Peyer's patch (tissue), 4 donors: ENCODE data around the gene ZMYM5. TPM values are rescaled to one million over a fixed set of nuclear protein-coding genes. Genes with fewer than 3 reads are reported as not detected.
"Not testable (repeated sequence)": the region's sequence is repeated elsewhere in the genome, so short reads cannot be mapped to it uniquely, and the experiment has no call there.

Experiments used
- DNase-seq, 3 donors: peaks; one replicate each; pipeline ENCODE4 v3.0.0-alpha.2; 2017 to 2019
- H3K27ac ChIP-seq, 4 donors: fragments of 200-600 bp; sonication (generic); one replicate each; pipeline ENCODE4 v1.5.1; 2016 to 2019
- H3K27me3 ChIP-seq, 2 donors: fragments of 200-600 bp; sonication (generic); one replicate each; pipeline ENCODE4 v1.5.1; 2019
- H3K36me3 ChIP-seq, 3 donors: fragments of 200-600 bp; sonication (generic); one replicate each; pipeline ENCODE4 v1.5.1; 2016 to 2019
- H3K4me1 ChIP-seq, 4 donors: fragments of 200-600 bp; sonication (generic); one replicate each; pipeline ENCODE4 v1.5.1; 2016 to 2019
- H3K4me3 ChIP-seq, 4 donors: fragments of 200-600 bp; sonication (generic); 1 replicate in 3 of 4; 2 replicates in 1 of 4; pipeline ENCODE4 v1.5.1; 2016 to 2019; ENCODE audit warnings: mild to moderate bottlenecking in 1 of 4
- H3K9me3 ChIP-seq, 4 donors: fragments of 200-600 bp; sonication (generic); one replicate each; pipeline ENCODE4 v1.5.1; 2016 to 2019; ENCODE audit warnings: mild to moderate bottlenecking in 1 of 4
- POLR2A ChIP-seq, 2 donors: fragments of 450-650 bp; IDR thresholded peaks; one replicate each; pipeline ENCODE4 v1.5.1; 2017; ENCODE audit warnings: antibody characterized with exemption in 2 of 2, mild to moderate bottlenecking in 2 of 2, moderate library complexity in 2 of 2
- total RNA-seq, 4 donors: library from RNA; depleted of rRNA; stranded (reverse); fragments of >200 nt; gene quantifications; one replicate each; pipeline ENCODE4 v1.1.0, GENCODE V29; 2016
- TF ChIP-seq, protein P1 (sequence below), 6 experiments: fragments of 450-650 bp in 4 of 6; fragments of 200-600 bp in 2 of 6; sonication (generic) in 1 of 6; IDR thresholded peaks; one replicate each; pipeline ENCODE4 v1.5.1; 2017 to 2019; ENCODE audit warnings: antibody characterized with exemption in 6 of 6, mild to moderate bottlenecking in 3 of 6, moderate library complexity in 1 of 6

Gene ZMYM5
- total RNA-seq, 4 donors from 2014 or later: 10.5 to 27.2 (median 16.1) TPM

DNA sequence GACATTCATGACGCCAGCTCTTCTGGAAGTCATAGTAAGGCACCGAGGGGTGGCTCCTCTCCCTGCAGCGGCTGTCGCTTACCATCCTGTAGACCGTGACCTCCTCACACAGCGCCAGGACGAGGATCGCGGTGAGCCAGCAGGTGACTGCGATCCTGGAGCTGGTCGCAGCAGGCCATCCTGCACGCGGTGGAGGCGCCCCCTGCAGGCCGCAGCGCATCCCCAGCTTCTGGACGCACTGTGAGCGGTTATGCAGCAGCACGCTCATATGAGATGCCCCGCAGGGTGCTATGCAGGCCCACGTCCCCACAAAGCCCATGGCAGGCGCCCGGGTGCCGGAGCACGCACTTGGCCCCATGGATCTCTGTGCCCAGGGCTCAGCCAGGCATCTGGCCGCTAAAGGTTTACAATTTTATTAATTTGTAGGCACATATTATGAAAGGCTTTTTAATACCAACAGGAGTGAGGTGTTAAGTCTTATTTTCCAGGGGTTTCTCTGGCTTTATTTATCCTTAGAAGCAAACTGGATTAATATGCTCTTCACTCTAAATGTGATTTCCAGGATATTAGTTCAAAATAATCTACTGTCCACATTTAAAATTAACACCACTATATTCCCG lies 45.1 kb downstream of the ZMYM5 start:
- Histone ChIP-seq H3K4me3 (no peak overlapping the region), H3K4me1 (no peaks in the 10 kb centered on the region), H3K9me3 (no peaks in the 10 kb centered on the region), H3K27me3 (no peaks in the 10 kb centered on the region), H3K27ac (no peak overlapping the region), H3K36me3 (peaks cover 0 to 26% (median 0%) of the 10 kb centered on the region in 3 donors)
- DNase-seq: peak in 2 of 3 donors; percentile 48 to 51
- TF ChIP-seq POLR2A (IDR thresholded peaks at IDR 0.05): no peak
- TF ChIP-seq, protein P1, sequence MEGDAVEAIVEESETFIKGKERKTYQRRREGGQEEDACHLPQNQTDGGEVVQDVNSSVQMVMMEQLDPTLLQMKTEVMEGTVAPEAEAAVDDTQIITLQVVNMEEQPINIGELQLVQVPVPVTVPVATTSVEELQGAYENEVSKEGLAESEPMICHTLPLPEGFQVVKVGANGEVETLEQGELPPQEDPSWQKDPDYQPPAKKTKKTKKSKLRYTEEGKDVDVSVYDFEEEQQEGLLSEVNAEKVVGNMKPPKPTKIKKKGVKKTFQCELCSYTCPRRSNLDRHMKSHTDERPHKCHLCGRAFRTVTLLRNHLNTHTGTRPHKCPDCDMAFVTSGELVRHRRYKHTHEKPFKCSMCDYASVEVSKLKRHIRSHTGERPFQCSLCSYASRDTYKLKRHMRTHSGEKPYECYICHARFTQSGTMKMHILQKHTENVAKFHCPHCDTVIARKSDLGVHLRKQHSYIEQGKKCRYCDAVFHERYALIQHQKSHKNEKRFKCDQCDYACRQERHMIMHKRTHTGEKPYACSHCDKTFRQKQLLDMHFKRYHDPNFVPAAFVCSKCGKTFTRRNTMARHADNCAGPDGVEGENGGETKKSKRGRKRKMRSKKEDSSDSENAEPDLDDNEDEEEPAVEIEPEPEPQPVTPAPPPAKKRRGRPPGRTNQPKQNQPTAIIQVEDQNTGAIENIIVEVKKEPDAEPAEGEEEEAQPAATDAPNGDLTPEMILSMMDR (IDR thresholded peaks at IDR 0.05): peak in 4 of 6 experiments; percentile 7 to 25 (median 18)

DNA sequence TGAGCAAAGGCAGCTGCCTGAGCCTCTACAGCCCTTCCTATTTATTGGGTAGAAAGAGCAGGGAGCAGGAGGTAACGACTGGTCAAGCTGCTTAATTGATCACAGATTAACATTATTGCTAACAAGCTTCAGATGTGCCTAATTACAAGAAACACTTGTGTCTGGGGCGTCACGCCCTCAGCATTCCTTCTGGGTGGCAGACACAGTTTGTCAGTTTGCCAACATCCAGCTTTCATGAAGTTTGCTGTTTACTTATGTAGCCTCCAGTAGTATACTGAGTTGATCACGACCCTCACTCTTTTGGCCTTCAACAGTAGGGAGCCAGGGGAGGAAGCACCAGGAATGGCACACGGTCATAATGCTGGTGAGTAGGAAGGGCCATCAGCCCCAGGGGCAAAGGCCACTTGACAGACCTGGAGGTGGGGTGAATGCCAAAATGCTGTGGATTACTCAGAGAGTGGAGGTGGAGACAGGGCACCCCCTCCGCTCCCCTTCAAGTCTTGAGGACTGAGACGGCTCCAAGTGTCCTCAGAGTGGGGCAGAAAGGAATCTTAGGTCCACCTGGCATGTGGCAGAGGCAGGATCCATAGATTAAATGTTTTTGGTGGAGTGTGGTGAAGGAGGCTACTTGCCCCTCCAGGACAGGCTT lies 45.8 kb downstream of the ZMYM5 start:
- TF ChIP-seq, protein P1 (IDR thresholded peaks at IDR 0.05): no peak
- TF ChIP-seq POLR2A (IDR thresholded peaks at IDR 0.05): no peak
- no peaks in the 10 kb centered on the region for H3K9me3 ChIP-seq
- H3K4me1 ChIP-seq: no peaks in the 10 kb centered on the region
- peaks cover 0 to 23% (median 0%) of the 10 kb centered on the region in 3 donors for H3K36me3 ChIP-seq
- H3K27ac ChIP-seq: no peak overlapping the region
- no peak overlapping the region for H3K4me3 ChIP-seq
- H3K27me3 ChIP-seq: no peaks in the 10 kb centered on the region
- DNase-seq: peak in 1 of 3 donors; percentile 9

DNA sequence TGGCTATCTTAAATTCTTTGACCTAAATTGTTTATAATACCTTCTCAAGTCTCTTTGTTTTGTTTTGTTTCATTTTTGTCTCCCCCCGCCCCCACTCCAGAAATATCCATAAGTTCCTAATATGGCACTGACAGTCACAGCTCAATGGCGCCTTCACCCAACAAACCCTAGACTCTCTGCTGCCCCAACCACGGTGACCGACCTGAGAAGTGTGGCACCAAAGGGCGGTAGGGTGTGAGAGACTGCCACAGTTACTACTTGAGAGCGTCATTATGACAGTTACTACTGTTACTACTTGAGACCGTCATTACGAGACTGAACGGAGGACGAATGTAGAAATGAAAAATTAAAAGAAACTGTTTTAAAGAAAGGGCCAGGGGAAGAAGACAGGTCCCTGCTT lies 46.3 kb downstream of the ZMYM5 start:
- H3K9me3 ChIP-seq: no peaks in the 10 kb centered on the region
- no peaks in the 10 kb centered on the region for H3K4me1 ChIP-seq
- no peak for TF ChIP-seq POLR2A (IDR thresholded peaks at IDR 0.05)
- TF ChIP-seq, protein P1 (IDR thresholded peaks at IDR 0.05): no peak
- peaks cover 0 to 20% (median 0%) of the 10 kb centered on the region in 3 donors for H3K36me3 ChIP-seq
- DNase-seq: no peak
- no peak overlapping the region for H3K27ac ChIP-seq
- H3K27me3 ChIP-seq: no peaks in the 10 kb centered on the region
- no peak overlapping the region for H3K4me3 ChIP-seq

DNA sequence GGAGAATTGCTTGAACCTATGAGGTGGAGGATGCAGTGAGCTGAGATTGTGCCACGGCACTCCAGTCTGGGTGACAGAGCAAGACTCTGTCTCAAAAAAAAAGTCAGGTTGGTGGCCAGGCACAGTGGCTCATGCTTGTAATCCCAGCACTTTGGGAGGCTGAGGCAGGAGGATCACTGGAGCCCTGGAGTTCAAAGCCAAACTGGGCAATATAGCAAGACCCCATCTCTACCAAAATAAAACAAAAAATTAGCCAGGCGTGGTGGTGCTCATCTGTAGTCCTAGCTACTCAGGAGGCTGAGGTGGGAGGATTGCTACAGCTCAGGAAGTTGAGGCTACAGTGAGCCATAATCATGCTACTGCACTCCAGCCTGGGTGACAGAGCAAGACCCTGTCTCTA lies 47.6 kb downstream of the ZMYM5 start:
- H3K4me3 ChIP-seq, H3K27ac ChIP-seq, H3K27me3 ChIP-seq, H3K4me1 ChIP-seq, H3K9me3 ChIP-seq: not testable (repeated sequence)
- peak in 1 of 3 donors; percentile 7 for DNase-seq
- H3K36me3 ChIP-seq: peaks cover 0 to 14% (median 0%) of the 10 kb centered on the region in 3 donors

DNA sequence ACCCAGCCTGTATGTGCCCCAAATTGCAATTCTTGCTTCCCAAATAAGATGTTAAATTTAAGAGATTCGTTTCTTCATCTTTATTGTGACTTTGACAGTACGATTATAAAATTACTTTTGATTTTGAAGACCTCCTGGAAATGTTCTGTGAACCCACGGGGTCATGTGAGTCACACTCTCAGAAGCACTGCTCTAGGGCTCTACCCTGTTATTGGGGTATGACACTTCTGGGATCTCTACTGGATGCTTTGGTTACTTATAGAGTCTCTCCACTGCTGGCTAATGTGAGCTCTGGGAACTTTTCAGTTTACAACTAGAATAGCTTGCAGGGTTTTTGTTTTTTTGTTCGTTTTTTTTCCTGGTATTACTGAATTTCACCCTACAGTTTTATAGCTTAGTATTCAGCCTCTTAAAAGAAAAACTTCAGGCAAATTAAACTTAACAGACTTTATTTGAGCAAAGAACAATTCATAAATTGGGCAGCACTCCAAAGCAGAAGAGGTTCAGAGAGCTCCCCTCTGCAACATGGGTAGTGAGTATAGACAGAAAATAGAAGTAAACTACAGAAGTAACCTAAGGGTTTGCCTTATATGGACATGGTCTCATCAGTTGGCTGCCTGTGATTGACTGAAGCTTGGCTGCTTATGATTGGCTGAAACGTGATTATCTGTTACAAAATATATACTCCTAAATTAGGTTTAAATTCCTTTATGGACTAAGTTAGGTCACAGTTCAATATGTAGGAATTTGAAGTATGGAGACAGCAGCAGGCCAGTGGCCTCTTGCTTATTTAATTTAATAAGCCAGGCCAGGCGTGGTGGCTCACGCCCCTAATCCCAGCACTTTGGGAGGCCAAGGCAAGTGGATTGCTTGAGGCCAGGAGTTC lies 52.2 kb downstream of the ZMYM5 start:
- no peak overlapping the region for H3K27ac ChIP-seq
- no peaks in the 10 kb centered on the region for H3K9me3 ChIP-seq
- no peak for TF ChIP-seq POLR2A (IDR thresholded peaks at IDR 0.05)
- TF ChIP-seq, protein P1 (IDR thresholded peaks at IDR 0.05): no peak
- no peaks in the 10 kb centered on the region for H3K27me3 ChIP-seq
- H3K36me3 ChIP-seq: no peaks in the 10 kb centered on the region
- H3K4me3 ChIP-seq: no peak overlapping the region
- peak in 1 of 3 donors; percentile 4 for DNase-seq
- no peaks in the 10 kb centered on the region for H3K4me1 ChIP-seq

DNA sequence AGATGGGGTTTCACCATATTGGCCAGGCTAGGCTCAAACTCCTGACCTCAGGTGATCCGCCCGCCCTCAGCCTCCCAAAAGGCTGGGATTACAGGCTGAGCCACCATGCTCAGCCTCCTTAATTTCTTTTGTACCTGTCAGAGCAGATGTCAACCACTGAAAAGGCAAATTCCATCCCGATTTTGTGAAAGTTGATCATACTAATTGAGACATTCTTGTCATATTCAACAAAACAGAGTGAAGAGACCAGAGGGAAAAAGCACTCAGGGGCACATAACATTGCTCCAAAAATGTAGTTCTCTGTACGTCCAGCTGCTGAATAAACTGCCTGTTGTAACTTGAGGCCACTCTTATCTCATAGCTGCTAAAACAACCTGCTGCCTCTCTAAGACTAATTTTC lies 53.3 kb downstream of the ZMYM5 start:
- DNase-seq: no peak
- H3K27me3 ChIP-seq: no peaks in the 10 kb centered on the region
- H3K4me3 ChIP-seq: no peak overlapping the region
- H3K4me1 ChIP-seq: no peaks in the 10 kb centered on the region
- TF ChIP-seq, protein P1 (IDR thresholded peaks at IDR 0.05): no peak
- no peak for TF ChIP-seq POLR2A (IDR thresholded peaks at IDR 0.05)
- H3K27ac ChIP-seq: no peak overlapping the region
- H3K9me3 ChIP-seq: no peaks in the 10 kb centered on the region
- H3K36me3 ChIP-seq: no peaks in the 10 kb centered on the region
